Cerebellar nuclear complex (tissue), 1 donor: ENCODE data around the gene CCDC127.
"Not testable (repeated sequence)": the region's sequence is repeated elsewhere in the genome, so short reads cannot be mapped to it uniquely, and the experiment has no call there.

ENCODE experiments used
- DNase-seq, 2 experiments: peaks; one replicate each; lab custom pipeline; 2025; lab: John Stamatoyannopoulos, UW

CCDC127 gene

GRCh38 chr5:233426-233825 lies 15.5 kb upstream of the CCDC127 start:
- not testable (repeated sequence) for DNase-seq

- no peak for DNase-seq
These were observed 13.7 kb upstream of the CCDC127 start for GRCh38 chr5:231661-232060.

- DNase-seq, result no peak
These were observed 12.8 kb upstream of the CCDC127 start for GRCh38 chr5:230711-231110.

GRCh38 chr5:228886-229285 lies 10.9 kb upstream of the CCDC127 start:
- no peak for DNase-seq

GRCh38 chr5:227375-227774 lies 9.4 kb upstream of the CCDC127 start:
- peak in 1 of 2 experiments; percentile 8 for DNase-seq

GRCh38 chr5:225334-225733 lies 7.4 kb upstream of the CCDC127 start:
- no peak for DNase-seq

- DNase-seq, result no peak
These were observed 5.8 kb upstream of the CCDC127 start for GRCh38 chr5:223791-224190.

- DNase-seq, result not testable (repeated sequence)
These were observed 5.2 kb upstream of the CCDC127 start for GRCh38 chr5:222951-223715.

- DNase-seq, result no peak
These were observed 2.0 kb upstream of the CCDC127 start for GRCh38 chr5:219991-220390.

- DNase-seq, result no peak
These were observed 1.5 kb upstream of the CCDC127 start for GRCh38 chr5:219460-219863.

- no peak for DNase-seq
These were observed 721 bp upstream of the CCDC127 start for GRCh38 chr5:218457-219291.

- not testable (repeated sequence) for DNase-seq
These were observed 1.9 kb downstream of the CCDC127 start for GRCh38 chr5:216076-216475.

GRCh38 chr5:215256-215655 lies 2.7 kb downstream of the CCDC127 start:
- DNase-seq, result not testable (repeated sequence)

- no peak for DNase-seq
These were observed 4.1 kb downstream of the CCDC127 start for GRCh38 chr5:213803-214395.

GRCh38 chr5:208449-209114 lies 9.4 kb downstream of the CCDC127 start:
- no peak for DNase-seq

GRCh38 chr5:207599-207998 lies 10.4 kb downstream of the CCDC127 start:
- DNase-seq, result no peak

GRCh38 chr5:206927-207536 lies 10.9 kb downstream of the CCDC127 start:
- DNase-seq, result no peak

GRCh38 chr5:206406-206805 lies 11.5 kb downstream of the CCDC127 start:
- DNase-seq, result no peak

- no peak for DNase-seq
These were observed 12.8 kb downstream of the CCDC127 start for GRCh38 chr5:204966-205670.

GRCh38 chr5:204462-204861 lies 13.5 kb downstream of the CCDC127 start:
- no peak for DNase-seq

GRCh38 chr5:204001-204400 lies 14.0 kb downstream of the CCDC127 start:
- no peak for DNase-seq
